IMR-90 (cell line): ENCODE results near the gene PCBP4. TPM values are rescaled to one million over a fixed set of nuclear protein-coding genes. Genes with fewer than 3 reads are reported as not detected.
A peak's percentile ranks its signal among the peaks of the same experiment; 100 is the strongest.

Experiments used
- ATAC-seq: fragments of 200-7000 bp; cut with Tn5 transposase; 2 replicates; pipeline ENCODE4 v1.9.1; 2020; ENCODE audit warnings: low read depth, mild to moderate bottlenecking, moderate library complexity
- BruUV-seq: library from RNA; stranded (reverse); fragments of 400-500 nt; replicated peaks from 2 replicates; lab custom pipeline; 2021; lab: Mats Ljungman, UMichigan
- CTCF ChIA-PET: fragments of 300-600 bp; formaldehyde crosslinking; extraction: SDS; loops from one replicate; lab custom pipeline; 2021; ENCODE audit warnings: antibody characterized with exemption; lab: Yijun Ruan, JAX
- POLR2A ChIA-PET: fragments of 300-600 bp; sonication (Branson Sonifier 250); formaldehyde crosslinking; loops from one replicate; lab custom pipeline; 2022; ENCODE audit warnings: antibody characterized with exemption; ENCODE audit not compliant: unreplicated experiment; lab: Charles Lee
- DNase-seq: peaks from one replicate; pipeline ENCODE4 v3.0.0; 2013
- H2AFZ ChIP-seq: replicated peaks from 2 replicates; pipeline ENCODE3; 2013; ENCODE audit warnings: low read length, mild to moderate bottlenecking; ENCODE audit not compliant: poor library complexity
- H2AK5ac ChIP-seq: 2 replicates; pipeline ENCODE4 v1.6.1; 2013; ENCODE audit warnings: low read depth, low read length, inconsistent platforms
- H2AK9ac ChIP-seq: replicated peaks from 2 replicates; pipeline ENCODE3; 2013; ENCODE audit warnings: mild to moderate bottlenecking, low read depth, low read length, moderate library complexity; ENCODE audit not compliant: poor library complexity
- H2BK120ac ChIP-seq: 2 replicates; pipeline ENCODE4 v1.6.1; 2013; ENCODE audit warnings: low read depth, low read length, inconsistent platforms
- H2BK15ac ChIP-seq: 3 replicates; pipeline ENCODE4 v1.6.1; 2013; ENCODE audit warnings: low read depth, low read length, inconsistent platforms
- H2BK20ac ChIP-seq: 2 replicates; pipeline ENCODE4 v1.6.1; 2013; ENCODE audit warnings: low read depth, mild to moderate bottlenecking, inconsistent platforms, low read length, moderate library complexity
- H2BK5ac ChIP-seq: 2 replicates; pipeline ENCODE4 v1.6.1; 2013; ENCODE audit warnings: mild to moderate bottlenecking, low read depth, low read length, inconsistent platforms; ENCODE audit not compliant: poor library complexity, severe bottlenecking
- H3K14ac ChIP-seq: replicated peaks from 2 replicates; pipeline ENCODE4 v1.6.1; 2013; ENCODE audit warnings: low read depth, low read length, inconsistent platforms
- H3K18ac ChIP-seq: 2 replicates; pipeline ENCODE4 v1.6.1; 2013; ENCODE audit warnings: low read depth, low read length, control low read depth
- H3K23ac ChIP-seq: 2 replicates; pipeline ENCODE4 v1.6.1; 2013; ENCODE audit warnings: low read depth, low read length, inconsistent platforms
- H3K27ac ChIP-seq: 2 replicates; pipeline ENCODE4 v1.5.1; 2013; ENCODE audit warnings: mild to moderate bottlenecking, control low read depth, low read length; ENCODE audit not compliant: insufficient read depth
- H3K27me3 ChIP-seq: 2 replicates; pipeline ENCODE4 v1.6.1; 2013; ENCODE audit warnings: low read length; ENCODE audit not compliant: control insufficient read depth, insufficient read depth
- H3K36me3 ChIP-seq: 2 replicates; pipeline ENCODE4 v1.6.1; 2013; ENCODE audit warnings: low read length, mixed read lengths; ENCODE audit not compliant: control insufficient read depth, insufficient read depth
- H3K4ac ChIP-seq: 2 replicates; pipeline ENCODE4 v1.6.1; 2013; ENCODE audit warnings: low read depth, low read length, inconsistent platforms
- H3K4me1 ChIP-seq: 2 replicates; pipeline ENCODE4 v1.6.1; 2013; ENCODE audit warnings: low read length, mixed read lengths; ENCODE audit not compliant: control insufficient read depth, insufficient read depth
- H3K4me2 ChIP-seq: 2 replicates; pipeline ENCODE4 v1.6.1; 2013; ENCODE audit warnings: low read depth, mild to moderate bottlenecking, control low read depth, low read length, moderate library complexity
- H3K4me3 ChIP-seq: 2 replicates; pipeline ENCODE4 v1.5.1; 2013; ENCODE audit warnings: low read depth, mild to moderate bottlenecking, control low read depth, low read length, moderate library complexity; ENCODE audit not compliant: insufficient read depth
- H3K56ac ChIP-seq: 2 replicates; pipeline ENCODE4 v1.6.1; 2013; ENCODE audit warnings: low read length, inconsistent platforms; ENCODE audit not compliant: insufficient read depth; ENCODE audit errors: extremely low read depth
- H3K79me1 ChIP-seq, 2 experiments: 2 replicates each; pipeline ENCODE4 v1.6.1; 2013; ENCODE audit warnings: low read length in 2 of 2, inconsistent platforms in 1 of 2, low read depth in 1 of 2
- H3K9ac ChIP-seq: 2 replicates; pipeline ENCODE4 v1.6.1; 2013; ENCODE audit warnings: low read depth, low read length, control low read depth
- H3K9me1 ChIP-seq: 2 replicates; pipeline ENCODE4 v1.6.1; 2013; ENCODE audit warnings: low read length, inconsistent platforms; ENCODE audit not compliant: insufficient read depth
- H3K9me3 ChIP-seq: 2 replicates; pipeline ENCODE4 v1.6.1; 2013; ENCODE audit warnings: low read length; ENCODE audit not compliant: control insufficient read depth, insufficient read depth
- H4K20me1 ChIP-seq: 2 replicates; pipeline ENCODE4 v1.6.1; 2013; ENCODE audit warnings: low read length, inconsistent platforms; ENCODE audit not compliant: insufficient read depth
- H4K5ac ChIP-seq: 2 replicates; pipeline ENCODE4 v1.6.1; 2013; ENCODE audit warnings: mild to moderate bottlenecking, low read depth, low read length, control low read depth
- H4K8ac ChIP-seq, 2 experiments: 2 replicates each; pipeline ENCODE4 v1.6.1; 2013; ENCODE audit warnings: low read depth in 2 of 2, low read length in 2 of 2, control low read depth in 1 of 2, inconsistent platforms in 1 of 2
- H4K91ac ChIP-seq: 2 replicates; pipeline ENCODE4 v1.6.1; 2013; ENCODE audit warnings: low read depth, low read length, inconsistent platforms; ENCODE audit not compliant: insufficient read depth
- BHLHE40 ChIP-seq: fragments of 150-350 bp; IDR thresholded peaks from 2 replicates; pipeline ENCODE4 v1.6.1; 2016; ENCODE audit warnings: mild to moderate bottlenecking, low read depth, low read length
- CEBPB ChIP-seq: IDR thresholded peaks from 2 replicates; pipeline ENCODE4 v1.6.1; 2012; ENCODE audit warnings: low read depth, low read length, improper control_type of control experiment
- CHD1 ChIP-seq: IDR thresholded peaks from 2 replicates; pipeline ENCODE4 v1.6.1; 2012; ENCODE audit warnings: low read depth, low read length, improper control_type of control experiment
- FOS ChIP-seq: fragments of 150-350 bp; IDR thresholded peaks from 2 replicates; pipeline ENCODE4 v1.6.1; 2016; ENCODE audit warnings: low read depth, low read length
- MAFK ChIP-seq: IDR thresholded peaks from 2 replicates; pipeline ENCODE4 v1.6.1; 2012; ENCODE audit warnings: low read depth, low read length, improper control_type of control experiment
- MAZ ChIP-seq: IDR thresholded peaks from 2 replicates; pipeline ENCODE4 v1.6.1; 2012; ENCODE audit warnings: low read depth, mild to moderate bottlenecking, low read length, improper control_type of control experiment, moderate library complexity, borderline replicate concordance
- MXI1 ChIP-seq: IDR thresholded peaks from 2 replicates; pipeline ENCODE4 v1.6.1; 2012; ENCODE audit warnings: low read depth, mild to moderate bottlenecking, low read length, moderate library complexity, borderline replicate concordance
- NFE2L2 ChIP-seq: fragments of 150-350 bp; IDR thresholded peaks from 2 replicates; pipeline ENCODE4 v1.6.1; 2016; ENCODE audit warnings: low read depth, mild to moderate bottlenecking, low read length
- POLR2A ChIP-seq: IDR thresholded peaks from 2 replicates; pipeline ENCODE4 v1.6.1; 2012; ENCODE audit warnings: mild to moderate bottlenecking, low read depth, low read length
- RAD21 ChIP-seq: IDR thresholded peaks from 2 replicates; pipeline ENCODE4 v1.6.1; 2012; ENCODE audit warnings: low read length, improper control_type of control experiment
- RCOR1 ChIP-seq: IDR thresholded peaks from 2 replicates; pipeline ENCODE4 v1.6.1; 2012; ENCODE audit warnings: mild to moderate bottlenecking, low read length, improper control_type of control experiment; ENCODE audit not compliant: insufficient replicate concordance
- RFX5 ChIP-seq: IDR thresholded peaks from 2 replicates; pipeline ENCODE4 v1.8.0; 2012; ENCODE audit warnings: low read depth, mild to moderate bottlenecking, low read length, moderate library complexity
- SMC3 ChIP-seq: fragments of 150-350 bp; IDR thresholded peaks from 2 replicates; pipeline ENCODE4 v1.6.1; 2016; ENCODE audit warnings: low read depth, mild to moderate bottlenecking, antibody characterized with exemption, low read length, moderate library complexity
- WGBS, 2 experiments: methylation state at CpG; one replicate each; pipeline versions ENCODE4 v1.1.5 to v1.1.7; 2013; ENCODE audit warnings: missing lambda C conversion rate in 2 of 2; ENCODE audit not compliant: insufficient read length in 1 of 2; ENCODE audit errors: extremely low coverage in 2 of 2; 5-methylcytosine and 5-hydroxymethylcytosine counted together
- dilution Hi-C: fragments of 300-500 bp; cut with HindIII; formaldehyde crosslinking; loops from one replicate; pipeline ENCODE4 v1.14.3; 2018; ENCODE audit warnings: low sequenced_read_pairs; ENCODE audit not compliant: unreplicated experiment
- in situ Hi-C: fragments of 300-500 bp; cut with MboI; formaldehyde crosslinking; loops from 3 replicates; pipeline ENCODE4 v1.14.3; 2019; ENCODE audit warnings: low sequenced_read_pairs, inconsistent platforms, mixed read lengths
- intact Hi-C: fragments of 100-400 bp; cut with micrococcal nuclease; formaldehyde crosslinking; loops from 2 replicates; pipeline ENCODE4 v1.10.0; 2022
- polyA plus RNA-seq, 3 experiments: library from polyadenylated mRNA; depleted of rRNA; stranded (reverse); fragments of >200 nt; gene quantifications; 2 replicates each; pipeline ENCODE4 v1.2.3, GENCODE V29; 2012; ENCODE audit warnings: low replicate concordance in 1 of 3
- total RNA-seq: library from RNA; depleted of rRNA; stranded (reverse); fragments of >200 nt; gene quantifications from 2 replicates; pipeline ENCODE4 v1.2.3, GENCODE V29; 2012
- TF ChIP-seq, protein P1 (sequence below): fragments of 150-350 bp; IDR thresholded peaks from 2 replicates; pipeline ENCODE4 v1.6.1; 2017; ENCODE audit warnings: mild to moderate bottlenecking, antibody characterized with exemption, low read length, low read depth
- TF ChIP-seq, protein P2 (sequence below): conservative IDR thresholded peaks from 2 replicates; pipeline ENCODE4 v1.5.1; 2012; ENCODE audit warnings: mild to moderate bottlenecking, low read depth, low read length, improper control_type of control experiment

The PCBP4 gene
- total and polyA plus RNA-seq, 2 of the 4 experiments (the other 2 are of a cell fraction): 70.8 to 110 TPM

DNA sequence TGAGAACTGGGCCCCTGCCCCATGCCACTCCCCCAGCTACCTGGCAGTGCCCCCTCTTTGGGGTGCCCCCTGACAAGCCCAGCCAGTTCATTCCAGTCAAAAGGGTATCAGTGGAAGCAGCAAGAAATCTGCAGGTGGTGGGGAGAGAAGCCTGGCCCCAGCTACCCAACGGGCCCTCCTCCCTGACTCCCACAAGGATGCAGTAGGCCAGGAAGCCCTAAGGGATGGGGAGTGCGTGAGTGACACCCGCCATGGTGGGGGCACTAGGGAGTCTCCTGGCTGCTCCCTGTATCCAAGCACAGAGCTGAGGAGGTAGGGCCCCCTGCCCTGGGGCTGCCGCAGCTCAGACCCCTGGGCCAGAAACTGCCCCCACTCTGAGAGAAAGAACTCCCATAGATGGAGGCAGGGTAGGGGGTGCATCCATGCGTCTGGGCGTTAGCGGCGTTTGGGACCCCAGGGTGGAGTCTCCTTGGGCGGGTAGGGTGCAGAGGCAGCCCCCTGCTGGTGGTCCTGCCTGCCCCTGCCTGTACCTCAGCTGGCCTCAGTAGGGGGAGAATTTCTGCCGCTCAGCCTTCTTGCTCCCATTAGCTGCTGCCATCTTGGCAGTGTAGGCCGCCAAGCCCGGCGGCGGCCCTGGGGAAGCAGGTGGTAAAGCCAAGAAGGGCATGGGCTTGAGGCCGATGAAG, 9.6 kb downstream of the PCBP4 start:
- Histone ChIP-seq H2AFZ (peak overlapping the region; percentile 6), H4K8ac (no peak overlapping the region), H4K20me1 (peaks cover 9% of the 10 kb centered on the region; the same call in 1 of the 2 replicates), H2AK9ac (peak overlapping the region; percentile 48), H3K4me1 (peaks cover 9% of the 10 kb centered on the region), H3K56ac (no peak overlapping the region), H3K79me1 (peaks cover 0 to 13% of the 10 kb centered on the region in 2 experiments; a peak in 3 of 4 replicates), H2AK5ac (no peak overlapping the region), H3K4me3 (no peak overlapping the region), H3K36me3 (peaks cover 32% of the 10 kb centered on the region), H2BK20ac (no peak overlapping the region), H3K18ac (no peak overlapping the region), H3K14ac (no peak overlapping the region), H3K9me1 (peaks cover 6% of the 10 kb centered on the region), H3K9me3 (no peaks in the 10 kb centered on the region), H2BK15ac (no peak overlapping the region), H3K27me3 (no peaks in the 10 kb centered on the region), H3K27ac (no peak overlapping the region), H3K4me2 (no peak overlapping the region), H3K4ac (no peak overlapping the region), H4K91ac (no peak overlapping the region), H3K9ac (no peak overlapping the region), H4K5ac (no peak overlapping the region), H3K23ac (no peak overlapping the region), H2BK5ac (no peak overlapping the region), H2BK120ac (no peak overlapping the region)
- dilution Hi-C loops: no loop called here
- CTCF ChIA-PET: interaction anchor here (0.9 kb wide), 1 partner anchor 17 kb away, joined by 4 read pairs; the partner anchor contains the start of gene ABHD14A
- intact Hi-C loops: no loop called here
- BruUV-seq: TSS peak; percentile 69
- in situ Hi-C loops: loop anchor here (25.0 kb wide), 1 partner anchor 1620 kb away; the partner anchor contains the start of genes RASSF1, TUSC2 and ZMYND10
- DNase-seq: no peak
- TF ChIP-seq SMC3 (no peak), MAZ (no peak), RFX5 (no peak), FOS (no peak), MAFK (no peak), CHD1 (no peak), RAD21 (no peak), BHLHE40 (no peak), MXI1 (no peak), POLR2A (no peak), NFE2L2 (no peak), CEBPB (no peak), RCOR1 (no peak)
- TF ChIP-seq, protein P1, sequence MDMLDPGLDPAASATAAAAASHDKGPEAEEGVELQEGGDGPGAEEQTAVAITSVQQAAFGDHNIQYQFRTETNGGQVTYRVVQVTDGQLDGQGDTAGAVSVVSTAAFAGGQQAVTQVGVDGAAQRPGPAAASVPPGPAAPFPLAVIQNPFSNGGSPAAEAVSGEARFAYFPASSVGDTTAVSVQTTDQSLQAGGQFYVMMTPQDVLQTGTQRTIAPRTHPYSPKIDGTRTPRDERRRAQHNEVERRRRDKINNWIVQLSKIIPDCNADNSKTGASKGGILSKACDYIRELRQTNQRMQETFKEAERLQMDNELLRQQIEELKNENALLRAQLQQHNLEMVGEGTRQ: no peak
- TF ChIP-seq, protein P2, sequence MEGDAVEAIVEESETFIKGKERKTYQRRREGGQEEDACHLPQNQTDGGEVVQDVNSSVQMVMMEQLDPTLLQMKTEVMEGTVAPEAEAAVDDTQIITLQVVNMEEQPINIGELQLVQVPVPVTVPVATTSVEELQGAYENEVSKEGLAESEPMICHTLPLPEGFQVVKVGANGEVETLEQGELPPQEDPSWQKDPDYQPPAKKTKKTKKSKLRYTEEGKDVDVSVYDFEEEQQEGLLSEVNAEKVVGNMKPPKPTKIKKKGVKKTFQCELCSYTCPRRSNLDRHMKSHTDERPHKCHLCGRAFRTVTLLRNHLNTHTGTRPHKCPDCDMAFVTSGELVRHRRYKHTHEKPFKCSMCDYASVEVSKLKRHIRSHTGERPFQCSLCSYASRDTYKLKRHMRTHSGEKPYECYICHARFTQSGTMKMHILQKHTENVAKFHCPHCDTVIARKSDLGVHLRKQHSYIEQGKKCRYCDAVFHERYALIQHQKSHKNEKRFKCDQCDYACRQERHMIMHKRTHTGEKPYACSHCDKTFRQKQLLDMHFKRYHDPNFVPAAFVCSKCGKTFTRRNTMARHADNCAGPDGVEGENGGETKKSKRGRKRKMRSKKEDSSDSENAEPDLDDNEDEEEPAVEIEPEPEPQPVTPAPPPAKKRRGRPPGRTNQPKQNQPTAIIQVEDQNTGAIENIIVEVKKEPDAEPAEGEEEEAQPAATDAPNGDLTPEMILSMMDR: no peak
- POLR2A ChIA-PET: interaction anchor here (1.0 kb wide), 1 partner anchor 26 kb away, joined by 3 read pairs; the partner anchor contains the start of gene ACY1
- WGBS, 2 experiments: 90% methylated on average over 2 of the region's 15 CpGs; no CpG with 5 or more reads in 1 of the 2 experiments
- ATAC-seq: no peak
